Liver (tissue), 9 donors: ENCODE results near the gene RIMBP2. TPM values are rescaled to one million over a fixed set of nuclear protein-coding genes. Genes with fewer than 3 reads are reported as not detected.

ENCODE experiments used
- DNase-seq: peaks from one replicate; pipeline ENCODE4 v3.0.0-alpha.2; 2017; ENCODE audit warnings: low spot score
- H3K27ac ChIP-seq, 2 donors: one replicate each; pipeline ENCODE4 v1.7.0; 2013; ENCODE audit warnings: inconsistent platforms in 2 of 2, low read length in 2 of 2, control low read depth in 1 of 2, low read depth in 1 of 2, mild to moderate bottlenecking in 1 of 2
- H3K27me3 ChIP-seq, 4 donors: one replicate each; pipeline versions ENCODE4 v1.6.1 to v1.7.0; 2013; ENCODE audit warnings: low read length in 3 of 4, inconsistent platforms in 1 of 4, mild to moderate bottlenecking in 1 of 4, moderate library complexity in 1 of 4; ENCODE audit not compliant: control insufficient read depth in 4 of 4, insufficient read depth in 4 of 4
- H3K36me3 ChIP-seq, 4 donors: one replicate each; pipeline versions ENCODE4 v1.6.1 to v1.7.0; 2013; ENCODE audit warnings: low read length in 3 of 4, mild to moderate bottlenecking in 3 of 4, low read depth in 1 of 4, moderate library complexity in 1 of 4; ENCODE audit not compliant: control insufficient read depth in 4 of 4, insufficient read depth in 3 of 4
- H3K4me1 ChIP-seq, 4 donors: one replicate each; pipeline versions ENCODE4 v1.6.1 to v1.7.0; 2013; ENCODE audit warnings: low read length in 3 of 4, mild to moderate bottlenecking in 3 of 4, moderate library complexity in 1 of 4; ENCODE audit not compliant: control insufficient read depth in 4 of 4, insufficient read depth in 4 of 4
- H3K4me3 ChIP-seq, 3 donors: one replicate each; pipeline versions ENCODE4 v1.6.1 to v1.7.0; 2013; ENCODE audit warnings: low read length in 3 of 3, control low read depth in 1 of 3, low read depth in 1 of 3, mild to moderate bottlenecking in 1 of 3
- H3K9ac ChIP-seq, 2 donors: one replicate each; pipeline ENCODE4 v1.7.0; 2013; ENCODE audit warnings: low read length in 2 of 2, mild to moderate bottlenecking in 2 of 2, moderate library complexity in 2 of 2, control low read depth in 1 of 2, low read depth in 1 of 2
- H3K9me3 ChIP-seq, 4 donors: one replicate each; pipeline versions ENCODE4 v1.6.1 to v1.7.0; 2013; ENCODE audit warnings: low read length in 3 of 4; ENCODE audit not compliant: control insufficient read depth in 4 of 4
- CTCF ChIP-seq: fragments of 150-350 bp; IDR thresholded peaks from 2 replicates; pipeline ENCODE4 v1.5.1; 2017; ENCODE audit warnings: improper control_type of control experiment, low read depth, low read length; ENCODE audit not compliant: missing input control
- EGR1 ChIP-seq, 2 donors: IDR thresholded peaks; 2 replicates each; pipeline ENCODE4 v1.6.1; 2016 to 2018; ENCODE audit warnings: antibody characterized with exemption in 2 of 2, low read depth in 2 of 2
- FOXA1 ChIP-seq: IDR thresholded peaks from 2 replicates; pipeline ENCODE4 v1.6.1; 2016; ENCODE audit warnings: antibody characterized with exemption
- GABPA ChIP-seq, 2 donors: IDR thresholded peaks in 1 of 2; conservative IDR thresholded peaks in 1 of 2; 2 replicates each; pipeline ENCODE4 v1.6.1; 2016; ENCODE audit warnings: antibody characterized with exemption in 2 of 2, mild to moderate bottlenecking in 1 of 2, moderate library complexity in 1 of 2
- HNF4G ChIP-seq: IDR thresholded peaks from 2 replicates; pipeline ENCODE4 v1.6.1; 2016; ENCODE audit warnings: antibody characterized with exemption
- JUND ChIP-seq, 2 donors: IDR thresholded peaks; 2 replicates each; pipeline ENCODE4 v1.6.1; 2016; ENCODE audit warnings: antibody characterized with exemption in 2 of 2
- NR2F2 ChIP-seq: IDR thresholded peaks from 2 replicates; pipeline ENCODE4 v1.6.1; 2016; ENCODE audit warnings: antibody characterized with exemption
- RAD21 ChIP-seq, 2 donors: IDR thresholded peaks; 2 replicates each; pipeline ENCODE4 v1.6.1; 2016; ENCODE audit warnings: antibody characterized with exemption in 2 of 2, mild to moderate bottlenecking in 2 of 2
- SP1 ChIP-seq: IDR thresholded peaks from 2 replicates; pipeline ENCODE4 v1.6.1; 2018; ENCODE audit warnings: antibody characterized with exemption, mild to moderate bottlenecking
- TAF1 ChIP-seq: conservative IDR thresholded peaks from 2 replicates; pipeline ENCODE4 v1.6.1; 2016; ENCODE audit warnings: antibody characterized with exemption, mild to moderate bottlenecking
- YY1 ChIP-seq: IDR thresholded peaks from 2 replicates; pipeline ENCODE4 v1.6.1; 2016; ENCODE audit warnings: antibody characterized with exemption, mild to moderate bottlenecking
- WGBS: extraction: QIAGEN DNeasy Blood & Tissue Kit; methylation state at CpG from one replicate; pipeline ENCODE4 v1.1.7; 2013; 5-methylcytosine and 5-hydroxymethylcytosine counted together
- polyA plus RNA-seq, 2 donors: library from polyadenylated mRNA; stranded (reverse) in 1 of 2; unstranded in 1 of 2; fragments of 200-250 nt in 1 of 2; fragments of >200 nt in 1 of 2; fragmentation: Nextera tagmentation in 1 of 2; extraction: Ambion mirVana in 1 of 2; gene quantifications; one replicate each; pipeline versions ENCODE4 v1.2.1 to v1.2.3, GENCODE V29; 2013 to 2015
- total RNA-seq, 2 donors: library from RNA; depleted of rRNA; stranded (reverse); fragments of >200 nt; gene quantifications; one replicate each; pipeline ENCODE4 v1.2.3, GENCODE V29; 2014
- TF ChIP-seq, protein P1 (sequence below): IDR thresholded peaks from 2 replicates; pipeline ENCODE4 v1.6.1; 2016; ENCODE audit warnings: antibody characterized with exemption, mild to moderate bottlenecking
- donor health status: healthy.
- donor health status: healthy.
- donor health status: healthy.
- donor health status: healthy.
- donor health status: healthy.

RIMBP2 gene
- total and polyA plus RNA-seq, 4 donors, result 0.01 to 0.17 (median 0.09) TPM; not detected in 1

DNA sequence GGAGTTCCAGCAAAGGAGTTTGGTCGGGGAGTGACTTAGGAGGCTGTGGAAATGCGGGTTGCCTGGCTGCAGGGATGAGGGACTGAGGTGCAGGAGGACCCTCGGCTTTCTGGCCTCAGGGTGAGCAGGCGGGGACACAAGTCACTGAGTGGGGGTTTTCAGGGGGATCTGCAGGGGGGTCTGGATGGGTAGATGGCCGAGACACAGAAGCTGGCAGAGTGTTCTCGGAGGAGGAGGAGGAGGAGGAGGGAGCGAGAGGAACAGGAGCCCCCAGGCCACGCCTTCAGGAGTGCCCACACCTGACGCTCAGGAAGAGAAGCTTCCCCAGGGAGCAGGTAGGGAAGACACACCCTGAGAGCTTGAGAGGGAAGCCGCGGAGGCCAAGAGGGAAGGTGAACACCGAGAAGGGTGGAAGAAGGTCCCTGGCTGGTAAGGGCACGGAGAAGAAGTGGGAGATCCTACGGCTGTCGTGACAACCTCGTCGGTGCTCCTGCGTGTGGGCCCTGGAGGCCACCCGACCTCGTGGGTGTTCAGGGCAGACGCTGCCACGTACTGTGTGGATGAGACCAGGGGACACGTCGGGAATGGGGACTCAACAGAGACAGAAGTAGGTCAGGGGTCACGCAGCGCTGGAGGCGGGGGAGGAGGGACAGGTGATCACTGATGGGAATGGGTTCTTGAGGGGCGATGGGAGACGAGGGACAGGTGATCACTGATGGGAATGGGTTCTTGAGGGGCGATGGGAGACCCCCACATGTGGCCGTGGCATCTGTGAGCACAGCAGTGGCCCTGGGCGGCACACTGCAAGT, 269.0 kb downstream of the RIMBP2 start:
- no peak for DNase-seq
- H3K4me1 ChIP-seq, result no peaks in the 10 kb centered on the region
- 78% methylated on average over 32 of the region's 32 CpGs for WGBS
- no peak for TF ChIP-seq NR2F2
- no peak for TF ChIP-seq RAD21 (IDR thresholded peaks at IDR 0.05)
- TF ChIP-seq JUND (IDR thresholded peaks at IDR 0.05), result no peak
- no peak for TF ChIP-seq EGR1 (IDR thresholded peaks at IDR 0.05; ENCODE audit: low read depth in 2 of 2)
- TF ChIP-seq HNF4G, result no peak
- TF ChIP-seq, protein P1, sequence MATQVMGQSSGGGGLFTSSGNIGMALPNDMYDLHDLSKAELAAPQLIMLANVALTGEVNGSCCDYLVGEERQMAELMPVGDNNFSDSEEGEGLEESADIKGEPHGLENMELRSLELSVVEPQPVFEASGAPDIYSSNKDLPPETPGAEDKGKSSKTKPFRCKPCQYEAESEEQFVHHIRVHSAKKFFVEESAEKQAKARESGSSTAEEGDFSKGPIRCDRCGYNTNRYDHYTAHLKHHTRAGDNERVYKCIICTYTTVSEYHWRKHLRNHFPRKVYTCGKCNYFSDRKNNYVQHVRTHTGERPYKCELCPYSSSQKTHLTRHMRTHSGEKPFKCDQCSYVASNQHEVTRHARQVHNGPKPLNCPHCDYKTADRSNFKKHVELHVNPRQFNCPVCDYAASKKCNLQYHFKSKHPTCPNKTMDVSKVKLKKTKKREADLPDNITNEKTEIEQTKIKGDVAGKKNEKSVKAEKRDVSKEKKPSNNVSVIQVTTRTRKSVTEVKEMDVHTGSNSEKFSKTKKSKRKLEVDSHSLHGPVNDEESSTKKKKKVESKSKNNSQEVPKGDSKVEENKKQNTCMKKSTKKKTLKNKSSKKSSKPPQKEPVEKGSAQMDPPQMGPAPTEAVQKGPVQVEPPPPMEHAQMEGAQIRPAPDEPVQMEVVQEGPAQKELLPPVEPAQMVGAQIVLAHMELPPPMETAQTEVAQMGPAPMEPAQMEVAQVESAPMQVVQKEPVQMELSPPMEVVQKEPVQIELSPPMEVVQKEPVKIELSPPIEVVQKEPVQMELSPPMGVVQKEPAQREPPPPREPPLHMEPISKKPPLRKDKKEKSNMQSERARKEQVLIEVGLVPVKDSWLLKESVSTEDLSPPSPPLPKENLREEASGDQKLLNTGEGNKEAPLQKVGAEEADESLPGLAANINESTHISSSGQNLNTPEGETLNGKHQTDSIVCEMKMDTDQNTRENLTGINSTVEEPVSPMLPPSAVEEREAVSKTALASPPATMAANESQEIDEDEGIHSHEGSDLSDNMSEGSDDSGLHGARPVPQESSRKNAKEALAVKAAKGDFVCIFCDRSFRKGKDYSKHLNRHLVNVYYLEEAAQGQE, result no peak
- no peak for TF ChIP-seq FOXA1
- no peak for TF ChIP-seq TAF1
- TF ChIP-seq SP1, result no peak
- no peak for TF ChIP-seq GABPA (IDR thresholded peaks at IDR 0.05 in 1 of 2, conservative IDR thresholded peaks at IDR 0.05 in 1 of 2)
- no peak overlapping the region for H3K9ac ChIP-seq
- no peak overlapping the region for H3K4me3 ChIP-seq
- H3K9me3 ChIP-seq, result peaks cover 0 to under 1% (median 0%) of the 10 kb centered on the region in 4 donors
- no peak overlapping the region for H3K27ac ChIP-seq
- no peaks in the 10 kb centered on the region for H3K36me3 ChIP-seq
- H3K27me3 ChIP-seq, result no peaks in the 10 kb centered on the region

GRCh38 chr12:130444986-130445385, 271.1 kb downstream of the RIMBP2 start:
- Histone ChIP-seq H3K4me3 (no peak overlapping the region), H3K9ac (no peak overlapping the region), H3K27me3 (no peaks in the 10 kb centered on the region), H3K27ac (no peak overlapping the region), H3K36me3 (no peaks in the 10 kb centered on the region), H3K4me1 (no peaks in the 10 kb centered on the region), H3K9me3 (peaks cover 0 to 4% (median 0%) of the 10 kb centered on the region in 4 donors)
- TF ChIP-seq, protein P1, result no peak
- TF ChIP-seq YY1 (no peak), CTCF (no peak), JUND (IDR thresholded peaks at IDR 0.05) (no peak)
- no peak for DNase-seq
- 86% methylated on average over 16 of the region's 16 CpGs for whole genome bisulfite sequencing
